ENCODE data around the gene B3GLCT.

DNA sequence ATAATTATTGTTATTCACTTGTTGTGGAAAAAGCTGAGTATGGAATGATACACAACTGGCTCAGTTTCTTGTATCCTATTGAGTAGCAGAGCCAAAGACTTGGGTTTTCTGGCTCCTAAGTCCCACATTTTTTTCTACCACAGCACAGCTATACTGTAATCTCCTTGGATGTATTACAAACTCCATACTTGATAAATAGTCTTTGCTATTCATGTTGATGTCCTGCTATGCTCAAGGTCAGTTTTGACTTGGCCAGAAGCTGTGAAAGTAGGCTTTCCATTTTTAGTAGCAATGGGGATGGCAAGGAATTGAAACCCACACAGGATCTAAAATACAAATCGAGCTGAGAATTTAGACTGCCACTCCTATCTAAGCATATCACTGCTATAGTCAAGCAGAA, 79.1 kb downstream of the B3GLCT start:
- TF ChIP-seq, protein P1, sequence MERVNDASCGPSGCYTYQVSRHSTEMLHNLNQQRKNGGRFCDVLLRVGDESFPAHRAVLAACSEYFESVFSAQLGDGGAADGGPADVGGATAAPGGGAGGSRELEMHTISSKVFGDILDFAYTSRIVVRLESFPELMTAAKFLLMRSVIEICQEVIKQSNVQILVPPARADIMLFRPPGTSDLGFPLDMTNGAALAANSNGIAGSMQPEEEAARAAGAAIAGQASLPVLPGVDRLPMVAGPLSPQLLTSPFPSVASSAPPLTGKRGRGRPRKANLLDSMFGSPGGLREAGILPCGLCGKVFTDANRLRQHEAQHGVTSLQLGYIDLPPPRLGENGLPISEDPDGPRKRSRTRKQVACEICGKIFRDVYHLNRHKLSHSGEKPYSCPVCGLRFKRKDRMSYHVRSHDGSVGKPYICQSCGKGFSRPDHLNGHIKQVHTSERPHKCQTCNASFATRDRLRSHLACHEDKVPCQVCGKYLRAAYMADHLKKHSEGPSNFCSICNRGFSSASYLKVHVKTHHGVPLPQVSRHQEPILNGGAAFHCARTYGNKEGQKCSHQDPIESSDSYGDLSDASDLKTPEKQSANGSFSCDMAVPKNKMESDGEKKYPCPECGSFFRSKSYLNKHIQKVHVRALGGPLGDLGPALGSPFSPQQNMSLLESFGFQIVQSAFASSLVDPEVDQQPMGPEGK (CRISPR knock-in tag; IDR thresholded peaks at IDR 0.05), result no peak
- TF ChIP-seq SP5 (CRISPR knock-in tag; IDR thresholded peaks at IDR 0.05; ENCODE audit: borderline replicate concordance, low read depth) (no peak), NFE2L2 (IDR thresholded peaks at IDR 0.05; ENCODE audit: low read length) (no peak)
